HG03139 (cell line): ENCODE data around the gene ZNF783.
"Not testable (repeated sequence)": the region's sequence is repeated elsewhere in the genome, so short reads cannot be mapped to it uniquely, and the experiment has no call there.

Experiments
- ATAC-seq: cut with Tn5 transposase; IDR thresholded peaks from one replicate; pipeline ENCODE4 v1.9.1; 2021; ENCODE audit not compliant: unreplicated experiment

The ZNF783 gene

GRCh38 chr7:149297034-149297755 lies 35.2 kb downstream of the ZNF783 start:
- ATAC-seq, result no peak

- ATAC-seq, result no peak
These were observed 38.8 kb downstream of the ZNF783 start for GRCh38 chr7:149300620-149301285.

DNA sequence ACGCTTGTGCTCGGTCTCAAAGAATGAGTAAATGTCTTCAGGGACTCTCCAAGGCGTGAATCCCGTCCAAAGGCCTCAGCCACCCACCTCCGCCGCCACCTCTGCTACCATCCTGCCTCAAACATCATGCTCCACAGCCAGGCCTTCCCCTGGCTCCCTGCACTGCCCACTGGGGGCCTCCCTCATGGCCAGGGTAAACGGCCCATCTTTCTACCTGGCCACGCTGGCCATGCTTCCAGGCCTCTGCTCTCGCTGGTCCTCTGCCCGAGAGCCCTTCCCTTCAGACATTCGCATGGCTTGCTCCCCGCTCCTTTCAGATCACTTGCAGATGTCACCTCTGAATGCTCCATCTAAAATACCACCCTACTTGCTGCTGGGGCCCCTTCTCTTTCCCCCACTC lies 40.2 kb downstream of the ZNF783 start:
- no peak for ATAC-seq

DNA sequence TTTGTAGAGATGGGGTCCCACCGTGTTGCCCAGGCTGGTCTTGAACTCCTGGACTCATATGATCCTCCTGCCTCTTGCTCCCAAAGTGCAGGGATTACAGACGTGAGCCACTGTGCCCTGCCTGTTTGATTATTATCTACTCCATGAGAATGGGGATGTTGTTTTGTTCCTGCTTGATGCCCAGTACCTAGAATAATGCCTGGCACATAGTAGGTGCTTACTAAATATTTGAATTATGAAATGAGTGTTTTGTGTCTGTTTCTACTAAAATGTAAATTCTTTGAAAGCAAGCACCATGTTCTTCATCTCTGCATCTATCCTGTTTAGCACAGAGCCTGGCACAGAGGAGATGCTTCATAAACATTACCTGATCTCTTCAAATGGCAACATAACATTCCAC lies 40.9 kb downstream of the ZNF783 start:
- no peak for ATAC-seq

GRCh38 chr7:149304006-149304405 lies 42.0 kb downstream of the ZNF783 start:
- no peak for ATAC-seq

- no peak for ATAC-seq
These were observed 44.9 kb downstream of the ZNF783 start for GRCh38 chr7:149306854-149307253.

DNA sequence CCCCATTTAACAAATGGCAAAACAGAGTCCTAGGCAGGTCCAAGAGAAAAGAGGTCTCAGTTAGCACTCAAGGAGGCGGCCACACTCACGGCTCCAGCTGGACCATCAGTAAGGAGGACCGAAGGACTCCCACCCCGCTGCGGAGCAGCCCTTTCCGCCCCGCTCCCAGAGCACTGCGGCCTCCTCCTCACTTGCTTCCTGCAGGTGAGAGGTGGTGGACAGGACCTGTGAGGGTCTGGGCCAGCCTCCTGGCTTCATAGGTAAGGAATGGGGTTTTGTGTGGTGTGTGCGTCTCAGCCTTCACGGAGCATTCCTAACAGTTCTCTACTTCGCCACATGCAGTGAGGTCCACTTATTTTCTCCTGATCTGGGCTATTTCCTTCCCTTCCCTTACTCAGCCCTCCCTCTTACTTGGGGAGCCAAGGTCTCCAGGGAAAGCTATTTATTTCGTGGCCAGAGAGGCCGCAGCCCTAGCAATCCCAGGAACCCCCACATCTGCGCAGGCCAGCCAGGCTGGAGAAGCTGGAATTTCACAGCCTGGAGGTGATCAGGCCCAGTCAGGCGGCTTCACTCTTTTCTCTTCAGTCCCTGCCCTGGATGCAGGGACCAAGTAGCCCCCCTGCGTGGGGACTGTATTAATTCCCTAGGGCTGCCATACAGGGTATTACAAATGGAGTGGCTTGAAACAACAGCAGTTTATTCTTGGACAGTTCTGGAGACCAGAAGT lies 45.9 kb downstream of the ZNF783 start:
- no peak for ATAC-seq

DNA sequence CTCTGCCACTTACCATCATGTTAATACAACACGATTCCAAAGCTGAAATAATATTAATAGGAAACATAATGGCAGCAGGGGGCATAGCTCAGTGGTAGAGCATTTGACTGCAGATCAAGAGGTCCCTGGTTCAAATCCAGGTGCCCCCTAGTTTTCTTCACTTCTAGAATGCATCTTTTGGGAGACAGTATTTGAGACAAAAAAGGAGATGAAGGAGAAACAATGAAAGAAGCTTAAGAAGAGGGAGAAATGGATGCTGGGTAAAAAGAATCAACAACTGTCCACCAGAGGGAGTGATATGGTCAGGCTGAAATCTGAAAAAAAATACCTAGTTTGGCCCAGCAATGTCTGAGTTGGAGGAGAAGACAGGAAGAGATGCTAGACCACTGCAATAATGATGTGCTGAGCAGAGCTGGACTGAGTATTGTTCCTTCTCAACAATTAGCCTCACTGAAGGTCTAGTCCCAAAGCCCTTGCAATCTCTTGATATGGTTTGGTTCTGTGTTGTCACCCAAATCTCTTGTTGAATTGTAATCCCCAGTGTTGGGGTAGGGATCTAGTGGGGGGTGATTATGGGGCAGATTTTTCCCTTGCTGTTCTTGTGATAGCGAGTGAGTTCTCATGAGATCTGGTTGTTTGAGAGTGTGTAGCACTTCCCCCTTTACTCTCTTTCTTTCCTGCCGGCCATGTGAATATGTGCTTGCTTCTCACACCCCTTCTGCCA lies 48.3 kb downstream of the ZNF783 start:
- no peak for ATAC-seq

DNA sequence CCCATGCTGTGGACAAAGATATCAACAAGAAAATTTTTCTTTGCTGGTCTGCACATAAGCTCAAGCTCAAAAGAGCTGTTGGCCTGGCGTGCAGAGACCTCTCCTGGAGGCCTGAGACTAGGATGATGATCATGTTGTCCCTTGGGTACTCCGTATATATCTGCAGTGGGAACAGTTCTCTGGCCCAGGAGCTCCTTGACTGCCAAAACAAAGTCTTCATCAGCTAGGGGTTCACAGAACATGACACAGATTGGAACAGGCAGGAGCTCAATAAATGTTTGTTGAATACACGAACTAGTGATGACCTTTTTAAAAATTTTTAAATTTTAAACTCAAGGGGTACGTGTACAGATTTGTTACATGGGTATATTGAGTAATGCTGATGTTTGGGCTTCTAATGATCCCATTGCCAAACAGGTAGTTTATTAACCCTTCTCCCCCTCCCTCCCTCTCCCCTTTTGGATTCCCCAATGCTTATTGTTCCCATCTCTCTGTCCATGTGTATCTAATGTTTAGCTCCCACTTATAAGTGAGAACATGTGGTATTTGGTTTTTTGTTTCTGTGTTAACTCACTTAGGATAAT lies 49.1 kb downstream of the ZNF783 start:
- no peak for ATAC-seq

DNA sequence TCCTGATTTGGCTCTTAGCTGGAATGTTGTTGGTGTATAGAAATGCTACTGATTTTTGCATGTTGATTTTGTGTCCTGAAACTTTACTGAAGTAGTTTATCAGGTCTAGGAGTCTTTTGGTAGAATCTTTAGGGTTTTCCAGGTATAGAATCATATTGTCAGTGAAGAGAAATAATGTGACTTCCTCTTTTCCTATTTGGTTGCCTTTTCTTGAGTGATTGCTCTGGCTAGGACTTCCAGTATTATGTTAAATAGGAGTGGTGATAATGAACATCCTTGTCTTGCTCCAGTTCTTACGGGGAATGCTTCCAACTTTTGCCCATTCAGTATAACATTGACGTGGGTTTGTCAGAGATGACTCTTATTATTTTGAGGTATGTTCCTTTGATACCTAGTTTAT lies 52.0 kb downstream of the ZNF783 start:
- ATAC-seq, result no peak

GRCh38 chr7:149316606-149317005 lies 54.6 kb downstream of the ZNF783 start:
- ATAC-seq, result no peak

- ATAC-seq, result no peak
These were observed 55.5 kb downstream of the ZNF783 start for GRCh38 chr7:149317496-149317895.

DNA sequence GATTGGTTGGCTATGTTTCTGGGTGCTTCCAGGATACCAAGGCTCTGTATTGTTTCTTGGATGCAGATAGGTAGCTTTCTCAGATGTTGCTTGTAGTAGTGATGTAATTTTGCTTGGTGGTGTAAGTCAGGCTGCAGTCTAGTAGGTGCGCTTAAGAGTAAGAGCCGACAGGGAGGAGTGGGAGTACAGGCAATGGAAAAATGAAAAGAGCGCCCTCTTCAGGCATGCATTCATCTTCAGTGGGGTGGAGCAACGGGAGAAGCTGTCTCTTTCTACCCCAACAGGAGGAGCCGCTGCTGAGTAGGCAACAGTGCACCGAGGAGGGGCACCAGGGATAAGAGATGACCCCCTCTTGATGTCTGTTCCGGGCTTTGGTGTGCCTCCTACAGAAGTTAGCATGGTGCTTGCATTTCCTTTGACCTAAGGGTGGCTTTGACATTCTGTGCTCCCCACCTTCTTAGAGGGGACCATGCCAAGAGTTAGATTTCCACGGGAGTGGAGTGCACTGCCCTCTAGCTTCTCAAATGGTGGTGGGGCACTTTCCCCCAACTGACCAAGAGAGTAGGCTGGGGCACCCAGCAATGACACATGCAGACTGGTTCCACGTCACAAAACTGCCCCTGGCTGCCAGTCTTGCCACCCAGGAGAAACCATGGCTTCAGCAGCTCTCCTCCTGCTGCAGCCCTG lies 56.1 kb downstream of the ZNF783 start:
- no peak for ATAC-seq

- no peak for ATAC-seq
These were observed 57.4 kb downstream of the ZNF783 start for GRCh38 chr7:149319376-149319775.

- ATAC-seq, result no peak
These were observed 58.5 kb downstream of the ZNF783 start for GRCh38 chr7:149320313-149321124.

DNA sequence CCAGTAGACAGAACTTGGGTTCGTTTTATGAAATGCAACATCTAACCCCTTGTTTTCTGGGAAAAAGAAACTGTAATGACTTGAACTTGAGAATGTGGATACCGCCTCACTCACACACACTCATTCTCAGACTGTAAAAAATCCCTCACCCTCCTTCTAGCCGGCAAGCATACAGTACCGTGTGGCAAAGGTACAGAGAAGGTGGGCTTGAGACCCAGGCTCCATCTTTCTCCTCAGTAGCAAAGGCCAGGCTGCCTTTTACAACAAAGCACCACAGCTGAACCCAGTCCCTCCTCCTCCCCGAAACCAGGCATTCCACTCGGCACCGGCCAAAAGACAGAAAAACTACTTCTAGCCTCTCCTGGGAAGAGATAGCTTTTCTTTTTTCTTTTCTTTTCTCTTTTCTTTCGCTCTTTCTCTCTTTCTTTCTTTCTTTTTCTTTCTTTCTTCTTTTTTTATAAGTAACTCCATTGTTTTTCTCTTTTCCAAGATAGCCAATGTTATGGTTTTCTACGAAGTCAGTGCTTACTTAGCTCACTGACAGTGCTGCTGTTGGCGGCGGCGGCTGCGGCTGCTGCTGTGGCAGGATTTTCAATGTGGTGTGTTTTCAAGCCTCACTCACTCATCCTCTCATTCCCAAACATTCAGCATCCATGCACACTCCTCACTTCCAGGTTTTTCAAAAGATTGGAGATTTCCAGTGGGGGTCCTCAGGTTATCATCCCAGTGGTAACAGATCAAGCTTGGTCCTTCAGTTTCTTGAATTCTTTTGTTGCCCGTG lies 59.3 kb downstream of the ZNF783 start:
- ATAC-seq, result not testable (repeated sequence)

- no peak for ATAC-seq
These were observed 60.1 kb downstream of the ZNF783 start for GRCh38 chr7:149321978-149322541.

DNA sequence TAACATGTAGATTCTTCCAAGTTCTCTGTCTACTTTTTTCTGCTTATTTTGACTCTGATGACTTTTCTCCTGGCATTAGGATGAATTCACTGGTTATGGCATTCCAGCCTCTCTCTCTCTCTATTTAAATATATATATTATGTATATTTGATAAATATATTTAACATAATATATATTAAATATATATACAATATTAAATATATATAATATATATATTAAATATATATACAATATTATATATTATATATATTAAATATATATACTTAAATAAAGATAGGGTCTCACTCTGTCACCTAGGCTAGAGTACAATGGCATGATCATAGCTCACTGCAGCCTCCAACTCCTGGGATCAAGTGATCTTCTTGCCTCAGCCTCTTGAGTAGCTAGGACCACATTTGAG lies 60.7 kb downstream of the ZNF783 start:
- no peak for ATAC-seq

DNA sequence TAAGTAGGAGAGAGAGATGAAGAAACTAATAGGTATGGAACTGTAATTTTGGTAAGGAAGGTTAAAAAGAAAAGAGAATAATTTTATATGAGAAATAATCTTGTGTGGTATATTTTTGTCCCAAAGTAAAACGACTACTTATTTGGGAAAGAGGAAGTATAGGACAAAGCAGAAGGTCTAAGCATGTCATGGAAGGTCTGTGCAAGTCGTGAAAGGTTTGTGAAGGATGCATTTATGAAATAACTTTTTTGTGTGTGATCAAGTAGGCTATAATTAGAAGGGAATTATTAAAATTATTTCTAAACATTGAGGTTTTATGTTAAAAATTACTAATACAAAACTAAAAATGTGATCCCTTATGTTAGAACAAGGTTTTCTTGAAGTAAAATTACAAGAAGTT lies 63.3 kb downstream of the ZNF783 start:
- no peak for ATAC-seq
